GM13977 (cell line): ENCODE results near the gene POMGNT2.

Source experiments
- DNase-seq: peaks from one replicate; pipeline ENCODE4 v3.0.0; 2012; ENCODE audit warnings: low spot score
- CTCF ChIP-seq: IDR thresholded peaks from 2 replicates; pipeline ENCODE4 v1.5.1; 2012; ENCODE audit warnings: mild to moderate bottlenecking, control low read depth; ENCODE audit not compliant: insufficient read depth; ENCODE audit errors: extremely low read depth, missing control alignments
- in situ Hi-C: fragments of 300-500 bp; cut with MboI; formaldehyde crosslinking; loops from one replicate; pipeline ENCODE4 v1.12.0; 2022; ENCODE audit warnings: low sequenced_read_pairs, low pct_unique_long_range_greater_than_20kb, mixed read lengths, inconsistent platforms; ENCODE audit not compliant: unreplicated experiment

POMGNT2 gene

GRCh38 chr3:43104660-43105595, 951 bp downstream of the POMGNT2 start:
- no peak for DNase-seq
- in situ Hi-C loops, result no loop called here
- no peak for TF ChIP-seq CTCF

- in situ Hi-C loops, result no loop called here
- TF ChIP-seq CTCF, result no peak
- no peak for DNase-seq
Measured at GRCh38 chr3:43104039-43104438, 1.8 kb downstream of the POMGNT2 start.

GRCh38 chr3:43102773-43103480, 3.0 kb downstream of the POMGNT2 start:
- DNase-seq, result no peak
- no peak for TF ChIP-seq CTCF
- in situ Hi-C loops, result no loop called here

GRCh38 chr3:43098761-43099160, 7.1 kb downstream of the POMGNT2 start:
- no peak for TF ChIP-seq CTCF
- DNase-seq, result no peak
- in situ Hi-C loops, result no loop called here

- in situ Hi-C loops, result no loop called here
- no peak for DNase-seq
- no peak for TF ChIP-seq CTCF
Measured at GRCh38 chr3:43097400-43098080, 8.3 kb downstream of the POMGNT2 start.

- in situ Hi-C loops, result no loop called here
- no peak for TF ChIP-seq CTCF
- no peak for DNase-seq
Measured at GRCh38 chr3:43096761-43097160, 9.1 kb downstream of the POMGNT2 start.
